B cell (primary cell): ENCODE results near the gene MPND. TPM values are rescaled to one million over a fixed set of nuclear protein-coding genes. Genes with fewer than 3 reads are reported as not detected.

Source experiments
- ATAC-seq: fragments of 200-7000 bp; cut with Tn5 transposase; one replicate; pipeline ENCODE4 v1.10.0; 2021; ENCODE audit warnings: low read depth, mild to moderate bottlenecking, moderate number of reproducible peaks, moderate library complexity
- CTCF ChIA-PET: fragments of 350-600 bp; sonication (Branson Sonifier 250); formaldehyde crosslinking; loops from one replicate; lab custom pipeline; 2021; ENCODE audit warnings: antibody characterized with exemption, inconsistent platforms; lab: Charles Lee
- POLR2A ChIA-PET: fragments of 350-600 bp; sonication (Branson Sonifier 250); formaldehyde crosslinking; loops from one replicate; lab custom pipeline; 2021; ENCODE audit warnings: antibody characterized with exemption; lab: Charles Lee
- DNase-seq: peaks from one replicate; pipeline ENCODE4 v3.0.0; 2013
- H2AFZ ChIP-seq: 2 replicates; pipeline ENCODE4 v1.6.1; 2012; ENCODE audit warnings: mild to moderate bottlenecking, low read depth, low read length; ENCODE audit not compliant: insufficient read depth, poor library complexity, severe bottlenecking
- H3K27ac ChIP-seq, 2 donors: 1 replicate in 1 of 2; 2 replicates in 1 of 2; pipeline ENCODE4 v1.5.1; 2012 to 2013; ENCODE audit warnings: low read length in 2 of 2, mild to moderate bottlenecking in 2 of 2, moderate library complexity in 1 of 2
- H3K27me3 ChIP-seq, 4 experiments: fragments of 200-600 bp in 1 of 4; sonication (generic) in 1 of 4; replicated peaks in 1 of 4; 1 replicate in 2 of 4; 2 replicates in 2 of 4; pipeline versions ENCODE4 v1.6.1 to v1.7.0; 2013 to 2016; ENCODE audit warnings: low read length in 3 of 4, mild to moderate bottlenecking in 2 of 4, mixed read lengths in 1 of 4, moderate library complexity in 1 of 4; ENCODE audit not compliant: insufficient read depth in 4 of 4, control insufficient read depth in 3 of 4; ENCODE audit errors: control extremely low read depth in 1 of 4
- H3K36me3 ChIP-seq, 2 experiments: replicated peaks in 1 of 2; 1 replicate in 1 of 2; 2 replicates in 1 of 2; pipeline versions ENCODE4 v1.6.1 to v1.7.1; 2013; ENCODE audit warnings: low read length in 1 of 2; ENCODE audit not compliant: insufficient read depth in 2 of 2, control insufficient read depth in 1 of 2; ENCODE audit errors: control extremely low read depth in 1 of 2, extremely low read depth in 1 of 2
- H3K4me1 ChIP-seq, 2 donors: fragments of 200-600 bp in 1 of 2; sonication (generic) in 1 of 2; 1 replicate in 1 of 2; 2 replicates in 1 of 2; pipeline versions ENCODE4 v1.5.1 to v1.6.1; 2013 to 2017; ENCODE audit warnings: low read length in 2 of 2; ENCODE audit not compliant: control insufficient read depth in 2 of 2, insufficient read depth in 2 of 2
- H3K4me2 ChIP-seq: replicated peaks from 2 replicates; pipeline ENCODE3; 2012; ENCODE audit warnings: mild to moderate bottlenecking, low read depth, low read length; ENCODE audit not compliant: poor library complexity, severe bottlenecking
- H3K4me3 ChIP-seq, 5 experiments: fragments of 200-600 bp in 1 of 5; sonication (generic) in 1 of 5; 1 replicate in 3 of 5; 2 replicates in 2 of 5; pipeline versions ENCODE4 v1.5.1 to v1.7.0; 2011 to 2016; ENCODE audit warnings: low read length in 4 of 5, mild to moderate bottlenecking in 4 of 5, low read depth in 2 of 5, control low read depth in 1 of 5, moderate library complexity in 1 of 5; ENCODE audit not compliant: insufficient read depth in 1 of 5; ENCODE audit errors: control extremely low read depth in 1 of 5, extremely low read depth in 1 of 5
- H3K79me2 ChIP-seq: fragments of 200-600 bp; sonication (generic); one replicate; pipeline ENCODE4 v1.6.0; 2016; ENCODE audit warnings: low read length; ENCODE audit not compliant: control insufficient read depth, insufficient read depth
- H3K9ac ChIP-seq: fragments of 200-600 bp; sonication (generic); 2 replicates; pipeline ENCODE4 v1.6.1; 2017; ENCODE audit warnings: mild to moderate bottlenecking, low read length, moderate library complexity
- H3K9me3 ChIP-seq, 3 donors: one replicate each; pipeline versions ENCODE4 v1.6.1 to v1.7.1; 2013; ENCODE audit warnings: low read length in 2 of 3; ENCODE audit not compliant: control insufficient read depth in 2 of 3, insufficient read depth in 1 of 3; ENCODE audit errors: control extremely low read depth in 1 of 3
- H4K20me1 ChIP-seq: 2 replicates; pipeline ENCODE4 v1.6.0; 2012; ENCODE audit warnings: mild to moderate bottlenecking, low read length; ENCODE audit not compliant: insufficient read depth, control insufficient read depth, poor library complexity, severe bottlenecking
- H3K27ac Mint-ChIP-seq: one replicate; pipeline ENCODE4 v1.8.0; 2021; ENCODE audit warnings: mixed read lengths
- H3K27me3 Mint-ChIP-seq: one replicate; pipeline ENCODE4 v1.8.0; 2021; ENCODE audit warnings: mixed read lengths
- H3K4me1 Mint-ChIP-seq: one replicate; pipeline ENCODE4 v1.8.0; 2021; ENCODE audit warnings: mixed read lengths
- H3K4me3 Mint-ChIP-seq: one replicate; pipeline ENCODE4 v1.8.0; 2021; ENCODE audit warnings: mixed read lengths
- H3K9me3 Mint-ChIP-seq: one replicate; pipeline ENCODE4 v1.8.0; 2022; ENCODE audit warnings: mixed read lengths; ENCODE audit not compliant: insufficient read depth
- EZH2 ChIP-seq: IDR thresholded peaks from 2 replicates; pipeline ENCODE4 v1.6.1; 2012; ENCODE audit warnings: borderline replicate concordance, low read depth, mild to moderate bottlenecking, moderate library complexity, low read length; ENCODE audit not compliant: insufficient read depth, poor library complexity, severe bottlenecking
- WGBS: methylation state at CpG from one replicate; pipeline ENCODE4 v1.1.5; 2013; ENCODE audit warnings: missing lambda C conversion rate; ENCODE audit not compliant: insufficient coverage; 5-methylcytosine and 5-hydroxymethylcytosine counted together
- intact Hi-C: fragments of 100-400 bp; cut with micrococcal nuclease; formaldehyde crosslinking; loops from one replicate; pipeline ENCODE4 v1.10.0; 2022
- polyA plus RNA-seq: library from polyadenylated mRNA; depleted of rRNA; stranded (reverse); fragments of >200 nt; gene quantifications from 2 replicates; pipeline ENCODE4 v1.2.3, GENCODE V29; 2012
- total RNA-seq, 2 donors: library from RNA; stranded (reverse); fragments of 120-200 nt in 1 of 2; gene quantifications; 1 replicate in 1 of 2; 2 replicates in 1 of 2; pipeline versions ENCODE4 v1.2.3 to v1.2.4, GENCODE V29; 2013 to 2022
- TF ChIP-seq, protein P1 (sequence below): fragments of 200-600 bp; IDR thresholded peaks from one replicate; pipeline ENCODE4 v1.8.0; 2022; ENCODE audit warnings: antibody characterized with exemption, mild to moderate bottlenecking

Gene MPND
- total and polyA plus RNA-seq, 2 donors (not counting 1 experiment from before 2014, with no cell fraction given) = 14.5 to 25.6 TPM

GRCh38 chr19:4324228-4324627, 19.1 kb upstream of the MPND start:
- intact Hi-C loops = no loop called here
- no peaks in the 10 kb centered on the region for H3K27me3 Mint-ChIP-seq
- Histone ChIP-seq H3K9ac (no peak overlapping the region), H3K27me3 (peaks cover 0 to 11% (median 0%) of the 10 kb centered on the region in 4 experiments), H4K20me1 (no peaks in the 10 kb centered on the region), H3K4me1 (peaks cover 18 to 28% of the 10 kb centered on the region in 2 donors), H3K4me2 (no peak overlapping the region), H3K9me3 (peaks cover 0 to 52% (median under 1%) of the 10 kb centered on the region in 3 donors), H3K79me2 (no peaks in the 10 kb centered on the region), H2AFZ (no peak overlapping the region), H3K4me3 (no peak overlapping the region), H3K27ac (no peak overlapping the region), H3K36me3 (no peaks in the 10 kb centered on the region)
- ATAC-seq = no peak
- 98% methylated on average over 8 of the region's 12 CpGs for WGBS
- ChIA-PET POLR2A (no interaction called here), CTCF (interaction anchor here (1.2 kb wide), 1 partner anchor 29 kb away, joined by 3 read pairs; no protein-coding TSS in a partner anchor)
- no peak overlapping the region for H3K27ac Mint-ChIP-seq
- H3K4me3 Mint-ChIP-seq = no peak overlapping the region
- H3K9me3 Mint-ChIP-seq = peaks cover 3% of the 10 kb centered on the region
- no peak for TF ChIP-seq EZH2
- TF ChIP-seq, protein P1, sequence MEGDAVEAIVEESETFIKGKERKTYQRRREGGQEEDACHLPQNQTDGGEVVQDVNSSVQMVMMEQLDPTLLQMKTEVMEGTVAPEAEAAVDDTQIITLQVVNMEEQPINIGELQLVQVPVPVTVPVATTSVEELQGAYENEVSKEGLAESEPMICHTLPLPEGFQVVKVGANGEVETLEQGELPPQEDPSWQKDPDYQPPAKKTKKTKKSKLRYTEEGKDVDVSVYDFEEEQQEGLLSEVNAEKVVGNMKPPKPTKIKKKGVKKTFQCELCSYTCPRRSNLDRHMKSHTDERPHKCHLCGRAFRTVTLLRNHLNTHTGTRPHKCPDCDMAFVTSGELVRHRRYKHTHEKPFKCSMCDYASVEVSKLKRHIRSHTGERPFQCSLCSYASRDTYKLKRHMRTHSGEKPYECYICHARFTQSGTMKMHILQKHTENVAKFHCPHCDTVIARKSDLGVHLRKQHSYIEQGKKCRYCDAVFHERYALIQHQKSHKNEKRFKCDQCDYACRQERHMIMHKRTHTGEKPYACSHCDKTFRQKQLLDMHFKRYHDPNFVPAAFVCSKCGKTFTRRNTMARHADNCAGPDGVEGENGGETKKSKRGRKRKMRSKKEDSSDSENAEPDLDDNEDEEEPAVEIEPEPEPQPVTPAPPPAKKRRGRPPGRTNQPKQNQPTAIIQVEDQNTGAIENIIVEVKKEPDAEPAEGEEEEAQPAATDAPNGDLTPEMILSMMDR = no peak
- no peak for DNase-seq
- H3K4me1 Mint-ChIP-seq = peaks cover 26% of the 10 kb centered on the region

DNA sequence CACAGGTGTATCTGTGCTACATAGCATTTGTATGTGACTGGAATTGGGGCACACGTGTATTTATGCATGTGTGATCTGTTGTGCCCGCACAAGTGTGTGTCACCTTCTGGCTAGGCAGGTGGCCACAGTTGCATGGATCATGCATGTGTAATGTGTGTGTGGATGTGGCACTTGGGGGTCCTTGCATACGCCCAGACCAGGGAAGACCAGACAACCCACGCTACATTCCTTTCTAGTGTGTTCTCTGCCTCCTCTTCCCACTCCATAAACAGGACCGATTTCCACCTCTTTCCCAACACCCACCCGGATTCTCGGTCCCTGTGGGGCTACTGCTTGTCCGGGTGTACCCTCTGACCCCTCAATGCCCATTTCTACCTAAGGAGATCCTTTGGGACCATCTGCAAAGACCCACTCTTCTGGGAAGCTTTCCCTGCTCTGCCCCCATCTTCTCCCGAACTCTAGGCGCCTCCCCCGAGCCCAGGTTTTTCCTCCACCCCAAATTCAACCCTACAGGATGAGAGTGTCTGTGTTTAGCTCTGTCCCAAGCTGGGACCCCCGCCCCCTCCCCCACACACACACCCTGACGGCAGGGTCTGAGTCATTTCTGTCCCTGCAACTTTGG, 17.0 kb upstream of the MPND start:
- Histone ChIP-seq H3K4me1 (peaks cover 18 to 31% of the 10 kb centered on the region in 2 donors), H3K9ac (no peak overlapping the region), H2AFZ (peak overlapping the region; percentile 69), H3K9me3 (peaks cover 0 to 44% (median 0%) of the 10 kb centered on the region in 3 donors), H3K27me3 (peaks cover 0 to 11% (median 0%) of the 10 kb centered on the region in 4 experiments), H4K20me1 (no peaks in the 10 kb centered on the region), H3K79me2 (no peaks in the 10 kb centered on the region), H3K27ac (no peak overlapping the region), H3K4me2 (peak overlapping the region; percentile 74), H3K36me3 (no peaks in the 10 kb centered on the region), H3K4me3 (peak overlapping the region in 1 of 5 experiments; percentile 37)
- Mint-ChIP-seq H3K4me1 (peaks cover 28% of the 10 kb centered on the region), H3K27me3 (no peaks in the 10 kb centered on the region), H3K4me3 (peak overlapping the region; percentile 77), H3K9me3 (no peaks in the 10 kb centered on the region), H3K27ac (peak overlapping the region; percentile 56)
- POLR2A ChIA-PET = interaction anchor here (0.7 kb wide), 1 partner anchor 492 kb away, joined by 5 read pairs; no protein-coding TSS in a partner anchor
- intact Hi-C loops = loop anchor here (5.0 kb wide), 1 partner anchor 146 kb away; the partner anchor contains the start of gene HDGFL2
- DNase-seq (peak; percentile 31), ATAC-seq (no peak)
- TF ChIP-seq, protein P1 = no peak
- no peak for TF ChIP-seq EZH2
- CTCF ChIA-PET = no interaction called here
- WGBS = 55% methylated on average over 11 of the region's 13 CpGs
